NOMO-1 (cell line): ENCODE data around the gene FGF8.

Experiments used
- DNase-seq, 2 experiments: peaks; one replicate each; lab custom pipeline; 2025; ENCODE audit not compliant: unreplicated experiment in 2 of 2; lab: John Stamatoyannopoulos, UW

FGF8 gene

GRCh38 chr10:101770331-101771215, 5.3 kb downstream of the FGF8 start:
- no peak for DNase-seq

GRCh38 chr10:101769541-101770180, 6.3 kb downstream of the FGF8 start:
- no peak for DNase-seq

- DNase-seq: no peak
Observed at GRCh38 chr10:101768791-101769170, 7.1 kb downstream of the FGF8 start.

DNA sequence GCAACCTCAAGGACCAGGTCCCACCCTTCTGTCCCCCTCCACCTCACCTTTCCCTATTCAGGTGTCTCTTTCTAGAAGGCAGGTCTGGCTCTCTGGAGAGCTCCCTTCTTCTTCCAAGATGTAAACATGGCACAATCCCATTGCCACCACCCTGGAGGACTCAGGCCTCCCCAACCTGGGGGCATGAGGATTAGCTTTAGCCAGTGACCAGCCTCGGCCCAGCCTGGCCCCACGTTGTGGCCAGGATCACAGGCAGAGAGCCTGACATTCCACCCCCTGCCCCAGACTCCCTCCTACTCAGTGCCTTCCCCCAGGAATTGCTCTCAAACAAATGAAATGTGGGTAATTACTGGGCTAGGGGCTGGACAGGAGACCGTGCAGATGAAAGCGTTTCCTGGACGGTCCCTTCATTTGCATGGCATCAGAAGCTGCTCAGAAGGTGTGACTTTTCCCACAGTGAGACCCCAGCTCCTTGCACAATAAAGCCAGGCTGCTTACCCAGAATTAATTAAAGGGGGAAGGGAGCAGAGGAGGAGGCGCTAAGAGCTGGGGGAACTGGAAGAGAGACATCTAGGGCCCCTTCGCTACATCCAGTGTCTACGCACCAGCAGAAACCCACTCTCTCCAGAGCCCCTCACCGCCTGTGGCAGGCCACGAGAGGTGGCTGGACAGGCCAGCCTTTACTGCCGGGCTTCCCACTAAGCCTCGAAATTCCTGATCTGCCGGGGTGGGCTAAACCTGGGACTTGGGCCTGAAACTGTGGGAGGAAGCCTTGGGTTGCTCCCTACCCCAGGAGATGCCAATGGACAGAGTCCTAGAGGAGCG, 7.7 kb downstream of the FGF8 start:
- no peak for DNase-seq

DNA sequence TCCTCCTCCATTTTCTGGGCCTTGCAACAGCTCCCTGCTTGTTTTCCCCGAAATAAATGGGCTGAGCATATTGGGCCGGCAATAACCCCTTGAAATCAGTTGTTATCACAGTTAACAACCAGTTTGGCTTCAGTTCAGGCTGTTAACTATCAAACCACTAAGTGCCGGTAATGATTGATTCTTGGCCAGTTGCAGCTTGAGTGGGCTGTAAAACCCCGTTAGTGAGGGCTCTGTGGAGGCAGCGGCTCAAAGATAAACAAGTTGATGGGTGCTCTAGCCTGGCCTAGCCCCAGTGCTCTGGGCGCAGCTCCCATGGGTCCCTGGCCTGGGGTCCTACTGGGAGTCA, 8.3 kb downstream of the FGF8 start:
- DNase-seq: no peak

- DNase-seq: no peak
Observed at GRCh38 chr10:101766753-101767599, 8.9 kb downstream of the FGF8 start.

DNA sequence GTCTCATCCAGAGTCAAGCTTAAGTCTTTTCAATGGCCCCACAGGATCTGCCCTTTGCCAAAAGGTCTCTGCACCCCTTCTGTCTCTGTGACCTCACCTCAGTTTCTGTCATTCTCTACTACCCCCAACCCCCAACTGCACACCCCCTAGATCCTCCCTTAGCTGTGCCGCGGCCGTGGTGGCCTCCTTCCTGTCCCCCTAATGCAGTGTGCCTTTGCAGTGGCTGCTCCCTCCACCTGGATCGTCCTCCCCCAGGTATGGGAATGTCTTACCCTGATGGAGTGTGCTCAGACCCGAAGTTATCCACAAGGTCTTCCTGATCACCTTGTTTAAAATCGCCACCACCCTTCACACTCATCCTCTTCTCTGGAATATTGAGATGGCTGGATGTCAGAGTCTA, 9.6 kb downstream of the FGF8 start:
- DNase-seq: no peak

DNA sequence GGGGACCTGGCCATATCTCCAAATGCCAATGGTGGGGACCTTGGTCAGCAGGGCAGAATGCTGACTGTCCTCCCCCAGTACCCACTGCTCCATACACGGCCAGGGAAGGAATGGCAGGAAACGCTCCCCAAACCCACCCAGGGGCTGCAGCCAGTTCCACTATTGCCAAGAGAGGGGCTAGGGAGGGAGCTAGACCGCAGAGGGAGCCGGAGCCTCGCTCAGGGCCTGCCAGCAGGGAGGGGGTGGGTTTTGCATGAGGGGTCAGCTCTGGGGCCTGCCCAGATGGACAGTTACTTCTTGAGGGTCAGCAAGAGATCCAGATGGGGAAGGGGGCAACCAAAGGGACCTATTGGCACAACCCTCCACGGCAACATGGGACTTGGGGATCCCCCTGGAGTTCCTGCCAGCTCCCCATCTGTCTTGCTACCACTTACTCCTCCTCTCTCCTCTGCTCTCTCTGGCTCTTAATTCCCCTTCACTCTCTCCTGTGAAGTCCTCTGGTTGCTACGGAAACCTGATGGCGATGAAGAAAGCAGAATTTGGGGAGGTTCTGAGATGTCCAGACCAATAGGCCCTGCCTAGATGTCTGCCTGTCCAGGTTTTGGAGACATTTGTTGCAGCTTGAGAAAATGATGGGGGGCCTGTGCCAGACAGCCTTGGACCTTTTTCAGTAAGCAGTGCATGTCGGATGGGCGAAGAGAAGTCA, 12.6 kb downstream of the FGF8 start:
- no peak for DNase-seq

GRCh38 chr10:101762736-101763135, 13.2 kb downstream of the FGF8 start:
- no peak for DNase-seq

DNA sequence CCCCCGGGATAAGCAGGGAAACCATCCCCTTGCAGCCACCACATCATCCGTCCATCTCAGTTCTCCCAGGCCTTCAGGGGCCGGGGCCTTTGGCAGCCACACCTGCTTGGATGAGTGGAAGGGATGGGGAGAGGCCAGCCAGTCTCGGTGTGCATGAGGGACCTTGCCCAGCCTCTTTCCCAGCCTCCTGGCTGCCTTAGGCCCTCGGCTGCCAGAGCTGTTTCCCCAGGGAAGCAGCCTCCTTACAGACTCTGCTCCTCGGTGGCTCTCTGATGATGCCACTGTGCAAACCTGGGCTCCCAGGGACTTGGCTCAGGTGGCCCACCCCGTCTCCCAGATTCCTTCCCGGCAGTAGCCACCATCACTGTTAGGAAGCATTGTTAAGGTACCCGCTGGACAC, 14.7 kb downstream of the FGF8 start:
- no peak for DNase-seq

GRCh38 chr10:101760510-101760909, 15.4 kb downstream of the FGF8 start:
- no peak for DNase-seq

GRCh38 chr10:101759309-101760247, 16.3 kb downstream of the FGF8 start:
- no peak for DNase-seq

DNA sequence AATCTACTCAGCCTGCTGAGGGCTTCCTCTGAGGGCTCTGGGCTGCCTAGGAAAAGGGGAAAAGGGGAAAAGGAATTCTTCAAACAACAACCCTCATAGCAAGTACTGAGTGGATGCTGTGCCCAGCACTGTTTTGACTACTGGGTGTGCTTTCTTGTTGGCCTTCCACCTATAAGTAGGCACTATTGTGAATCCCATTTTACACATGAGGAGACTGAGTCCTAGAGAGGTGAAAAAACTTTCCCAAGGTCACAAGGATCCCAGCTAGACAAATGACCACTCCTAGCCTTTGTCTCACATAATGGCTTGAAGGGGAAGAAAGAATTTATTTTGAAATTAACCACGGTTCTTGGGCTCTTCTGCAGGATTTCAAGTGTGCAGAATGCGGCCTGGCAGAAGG, 17.1 kb downstream of the FGF8 start:
- DNase-seq: no peak

DNA sequence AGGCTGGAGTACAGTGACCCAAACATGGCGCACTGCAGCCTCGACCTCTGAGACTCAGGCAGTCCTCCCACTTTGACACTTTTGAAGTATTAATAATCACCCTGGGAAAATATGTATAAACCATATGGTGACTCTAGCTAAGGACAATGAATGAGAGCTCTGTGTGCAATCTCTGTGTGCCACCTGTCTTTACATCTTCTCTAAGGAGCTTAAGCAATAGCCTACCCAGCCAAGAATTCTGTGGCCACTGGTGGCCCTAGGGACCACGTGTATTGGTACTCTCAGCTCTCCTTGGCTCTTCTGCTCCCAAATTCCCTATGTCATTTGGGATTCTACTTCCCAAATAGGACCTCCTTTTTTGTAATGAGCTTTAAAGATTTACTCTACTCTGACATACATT, 23.7 kb downstream of the FGF8 start:
- DNase-seq: no peak

DNA sequence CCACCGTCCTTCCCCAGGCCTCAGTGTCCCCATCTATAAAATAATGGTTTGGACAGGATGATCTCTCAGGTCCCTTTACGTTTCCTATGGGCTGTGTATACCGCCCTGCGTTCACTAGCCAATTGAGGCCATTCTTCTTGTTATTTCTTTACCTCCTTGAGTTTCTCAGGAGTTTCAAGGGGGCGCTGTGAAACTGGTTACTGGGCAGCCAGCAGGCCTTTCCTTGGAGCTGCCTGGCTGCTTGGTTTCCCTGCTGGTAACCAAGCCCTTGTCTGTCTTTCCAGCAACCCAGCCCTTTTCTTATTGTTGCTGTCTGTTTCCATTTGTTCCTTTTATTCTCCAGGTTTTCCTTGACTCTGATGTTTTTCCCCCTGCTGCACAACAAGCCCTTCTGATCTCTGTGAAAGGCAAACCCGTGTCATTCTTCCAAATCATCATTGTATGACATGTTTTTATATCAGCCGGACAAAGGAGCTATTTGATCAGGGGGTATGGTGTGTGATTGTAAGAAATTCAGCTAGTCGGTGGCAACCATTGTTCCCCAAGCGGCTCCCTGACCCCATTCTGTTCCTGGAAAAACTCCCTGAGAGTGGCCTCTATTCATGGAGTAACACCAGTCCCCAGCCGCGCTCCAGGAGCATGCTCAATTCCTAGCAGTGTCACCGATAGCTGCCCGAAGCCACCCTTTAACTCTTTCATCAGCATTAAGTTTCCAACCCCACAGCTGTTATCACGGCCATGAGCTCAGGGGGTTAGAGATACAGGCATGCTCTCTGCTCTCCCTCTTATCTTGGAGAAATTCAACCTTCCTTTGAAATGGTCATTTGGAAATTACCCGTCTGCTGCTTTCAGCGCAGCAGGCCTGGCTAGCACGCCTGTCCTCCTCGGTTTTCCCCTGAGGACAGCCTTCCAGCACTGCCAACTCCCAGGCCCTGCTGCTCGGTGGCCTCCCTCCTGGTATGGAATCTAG, 26.6 kb downstream of the FGF8 start:
- no peak for DNase-seq

DNA sequence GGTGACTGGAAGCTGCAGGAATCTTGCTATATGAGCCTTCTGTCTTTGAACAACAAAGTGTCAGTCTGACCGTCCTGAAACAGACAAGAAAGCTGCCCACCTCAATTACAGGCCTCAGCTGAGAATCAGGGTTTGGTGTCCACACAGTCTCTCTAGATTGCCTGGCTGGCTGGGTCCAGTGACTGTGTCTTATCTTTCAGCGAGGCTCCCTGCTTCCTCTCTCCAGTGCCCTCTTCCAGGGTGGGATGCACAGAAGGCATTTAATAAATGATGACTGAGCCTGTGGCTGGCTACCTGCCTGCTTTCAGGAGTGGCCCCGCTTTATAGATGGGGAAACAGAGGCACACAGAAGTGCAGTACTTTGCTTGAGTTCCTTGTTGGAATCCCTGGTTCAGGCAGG, 27.4 kb downstream of the FGF8 start:
- DNase-seq: no peak

GRCh38 chr10:101745074-101745696, 30.7 kb downstream of the FGF8 start:
- DNase-seq: no peak
